Stimulated activated CD4-positive, alpha-beta T cell treated with anti-CD3 and anti-CD28 coated beads, Interleukin-4, amount 100 ng/mL, for 24 hours (primary cell): ENCODE measurements around the gene NANOGP8.
"Not testable (repeated sequence)": the region's sequence is repeated elsewhere in the genome, so short reads cannot be mapped to it uniquely, and the experiment has no call there.

ENCODE experiments used
- DNase-seq: peaks from one replicate; pipeline ENCODE4 v3.0.0-alpha.2; 2020

Gene NANOGP8

GRCh38 chr15:35092846-35093245, 7.8 kb upstream of the NANOGP8 start:
- DNase-seq = no peak

GRCh38 chr15:35092311-35092710, 7.2 kb upstream of the NANOGP8 start:
- DNase-seq = no peak

DNA sequence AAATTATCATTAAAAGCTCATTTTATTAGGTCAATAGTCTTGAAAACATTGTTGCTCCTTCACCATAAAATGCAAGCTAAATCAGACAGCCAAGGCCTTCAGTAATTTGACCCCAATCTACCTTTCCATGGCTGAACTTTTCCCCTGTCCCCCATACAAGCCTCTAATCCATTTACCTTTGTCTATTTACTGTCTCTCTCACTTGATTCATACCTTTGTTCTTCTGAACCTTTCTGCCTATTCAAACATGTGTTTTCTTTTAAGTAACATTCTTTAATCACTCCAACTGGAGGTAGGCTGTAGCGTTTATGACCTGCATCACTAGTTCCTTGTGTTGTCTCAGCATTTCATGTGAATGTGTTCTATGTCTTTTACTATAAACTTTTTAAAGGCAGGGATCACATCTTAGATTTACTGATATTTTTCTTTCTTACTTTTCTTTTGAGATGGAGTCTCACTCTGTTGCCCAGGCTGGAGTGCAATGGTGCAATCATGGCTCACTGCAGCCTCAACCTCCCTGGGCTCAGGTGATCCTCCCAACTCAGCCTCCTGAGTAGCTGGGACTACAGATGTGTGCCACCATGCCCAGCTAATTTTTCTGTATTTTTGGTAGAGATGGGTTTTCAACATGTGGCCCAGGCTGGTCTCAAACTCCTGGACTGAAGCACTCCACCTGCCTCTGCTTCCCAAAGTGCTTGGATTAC, 5.2 kb upstream of the NANOGP8 start:
- DNase-seq = no peak

DNA sequence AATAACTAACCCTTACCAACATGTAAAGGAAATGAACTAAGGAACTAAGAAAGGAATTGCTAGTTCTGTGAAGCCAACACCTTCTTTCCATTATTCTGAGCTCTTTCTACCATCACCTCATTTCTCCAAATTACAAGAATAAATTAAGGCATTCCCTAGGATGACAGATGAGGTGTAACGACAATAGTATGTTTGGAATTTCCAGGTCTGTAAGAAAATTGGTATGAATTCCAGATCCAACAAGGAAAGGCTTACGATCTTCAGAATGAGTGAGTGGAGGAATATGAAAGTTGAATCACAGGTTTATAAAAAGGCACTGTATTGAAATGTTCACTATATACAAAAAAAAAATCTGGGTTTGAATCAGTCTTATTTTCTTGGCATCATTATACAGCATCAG, 4.5 kb upstream of the NANOGP8 start:
- DNase-seq = no peak

DNA sequence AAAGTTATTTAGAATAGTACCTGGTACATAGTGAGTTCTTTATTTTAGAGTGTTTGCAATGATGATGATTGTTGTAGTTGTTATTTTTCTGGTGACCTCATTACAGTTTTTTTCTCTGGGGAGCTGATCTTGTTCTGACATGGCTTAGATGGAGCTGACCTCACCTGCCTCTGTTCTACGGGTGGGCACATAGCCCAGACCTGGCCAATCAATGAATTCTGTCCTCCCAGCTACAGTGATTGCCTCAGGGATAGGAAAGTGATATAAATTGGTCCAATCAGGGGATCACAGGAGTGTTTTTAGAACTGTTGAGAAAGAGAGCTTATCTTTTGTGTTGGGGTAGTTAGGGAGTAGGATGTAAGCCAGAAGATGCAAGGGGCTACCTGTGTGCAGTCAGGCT, 3.2 kb upstream of the NANOGP8 start:
- no peak for DNase-seq

- DNase-seq = no peak
Measured at GRCh38 chr15:35087759-35088158, 2.7 kb upstream of the NANOGP8 start.

- DNase-seq = not testable (repeated sequence)
Measured at GRCh38 chr15:35082371-35083348, 2.4 kb downstream of the NANOGP8 start.

DNA sequence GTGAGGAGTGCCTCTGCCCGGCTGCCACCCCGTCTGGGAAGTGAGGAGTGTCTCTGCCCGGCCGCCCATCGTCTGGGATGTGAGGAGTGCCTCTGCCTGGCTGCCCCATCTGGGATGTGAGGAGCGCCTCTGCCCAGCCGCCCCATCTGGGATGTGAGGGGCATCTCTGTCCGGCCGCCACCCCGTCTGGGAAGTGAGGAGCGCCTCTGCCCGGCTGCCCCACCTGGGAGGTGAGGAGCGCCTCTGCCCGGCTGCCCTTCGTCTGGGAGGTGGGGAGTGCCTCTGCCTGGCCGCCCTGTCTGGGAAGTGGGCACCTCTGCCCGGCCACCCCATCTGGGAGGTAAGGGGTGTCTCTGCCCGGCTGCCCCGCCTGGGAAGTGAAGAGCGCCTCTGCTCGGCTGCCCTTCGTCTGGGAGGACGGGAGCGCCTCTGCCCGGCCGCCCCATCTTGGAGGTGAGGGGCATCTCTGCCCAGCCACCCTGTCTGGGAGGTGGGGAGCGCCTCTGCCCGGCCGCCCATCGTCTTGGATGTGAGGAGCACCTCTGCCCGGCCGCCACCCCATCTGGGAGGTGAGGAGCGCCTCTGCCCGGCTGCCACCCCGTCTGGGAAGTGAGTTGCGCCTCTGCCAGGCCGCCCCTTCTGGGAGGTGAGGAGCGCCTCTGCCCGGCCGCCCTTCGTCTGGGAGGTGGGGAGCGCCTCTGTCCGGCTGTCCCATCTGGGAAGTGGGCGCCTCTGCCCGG, 3.3 kb downstream of the NANOGP8 start:
- not testable (repeated sequence) for DNase-seq

DNA sequence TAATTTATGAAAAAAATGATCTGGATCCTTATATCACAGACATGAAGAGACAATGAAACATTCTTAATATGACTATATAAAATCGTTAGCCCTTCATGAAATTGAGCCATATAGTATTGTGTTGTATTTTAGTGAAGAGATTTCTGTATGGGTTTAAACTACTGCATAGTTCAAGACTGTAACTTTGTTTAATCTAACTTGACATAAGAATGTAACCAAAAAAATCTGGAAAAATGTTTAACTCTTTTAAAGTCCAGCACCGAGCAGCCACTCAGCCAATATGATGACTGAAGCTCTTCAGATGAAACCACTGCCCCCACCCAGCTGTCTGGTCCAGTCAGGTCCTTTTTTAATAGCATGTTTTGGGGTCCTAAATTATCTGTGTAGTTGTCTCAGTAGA, 4.9 kb downstream of the NANOGP8 start:
- no peak for DNase-seq

GRCh38 chr15:35078221-35078915, 6.7 kb downstream of the NANOGP8 start:
- DNase-seq = peak; percentile 25

DNA sequence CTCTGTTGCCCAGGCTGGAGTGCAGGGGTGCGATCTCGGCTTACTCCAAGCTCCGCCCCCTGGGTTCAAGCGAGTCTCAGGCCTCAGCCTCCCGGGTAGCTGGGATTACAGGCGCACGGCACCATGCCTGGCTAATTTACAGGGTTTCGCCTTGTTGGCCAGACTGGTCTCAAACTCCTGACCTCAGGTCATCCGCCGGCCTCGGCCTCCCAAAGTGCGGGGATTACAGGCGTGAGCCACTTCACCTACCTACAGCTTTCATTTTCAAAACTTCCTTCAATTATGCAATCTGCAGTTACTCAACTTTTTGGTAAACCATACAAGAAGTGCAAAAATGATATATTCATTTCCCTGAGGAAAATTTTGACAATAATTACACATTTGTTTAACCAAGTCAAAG, 14.0 kb downstream of the NANOGP8 start:
- no peak for DNase-seq

DNA sequence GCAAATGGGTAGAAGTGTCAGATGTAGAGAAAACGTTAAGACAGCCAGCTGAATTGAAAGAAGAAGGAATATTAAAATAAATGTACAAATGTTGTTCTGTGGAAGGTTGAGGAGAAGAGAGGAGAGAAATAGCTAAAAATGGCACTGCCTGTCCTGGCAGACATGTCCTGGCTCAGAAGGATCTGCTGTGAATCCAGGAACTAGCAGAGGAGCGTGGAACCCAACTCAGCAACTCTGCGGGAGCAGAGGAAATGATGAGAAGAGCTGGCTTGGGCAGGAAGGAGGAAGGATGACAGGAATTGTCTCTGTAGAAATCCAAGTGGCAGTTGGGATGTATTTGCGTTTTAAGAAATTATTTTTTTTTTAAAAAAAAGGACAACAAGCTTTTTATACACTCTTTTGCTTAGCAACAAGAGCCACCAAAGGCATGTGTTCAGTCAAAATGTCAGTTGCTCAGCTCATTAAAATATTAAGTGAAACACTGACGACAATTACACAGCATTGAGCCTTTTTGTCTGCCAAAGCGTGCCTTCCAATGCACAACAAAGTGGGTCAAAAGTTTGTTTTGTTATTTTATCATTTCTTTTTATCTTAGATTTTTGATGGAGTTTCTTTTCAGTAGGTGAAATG, 16.1 kb downstream of the NANOGP8 start:
- DNase-seq = no peak

GRCh38 chr15:35067496-35068347, 17.4 kb downstream of the NANOGP8 start:
- DNase-seq = no peak

DNA sequence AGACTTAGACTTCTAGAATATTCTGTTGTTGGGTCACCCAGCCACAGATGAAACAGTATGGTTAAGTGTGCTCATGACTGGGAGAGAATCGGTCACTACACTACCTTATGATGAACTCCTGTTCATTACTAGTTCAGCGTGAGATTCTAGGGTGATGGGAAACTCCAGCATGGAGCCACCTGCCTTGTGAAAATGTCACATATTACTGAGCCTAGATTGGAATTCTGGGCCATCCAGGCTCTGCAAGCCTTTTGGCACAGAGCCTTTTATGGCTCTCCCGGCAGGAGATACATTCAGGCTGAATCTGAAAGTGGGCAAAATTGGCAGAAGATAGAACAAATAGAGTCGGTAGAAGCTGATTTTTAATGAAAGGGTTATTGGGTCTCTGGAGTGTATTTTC, 19.0 kb downstream of the NANOGP8 start:
- no peak for DNase-seq

DNA sequence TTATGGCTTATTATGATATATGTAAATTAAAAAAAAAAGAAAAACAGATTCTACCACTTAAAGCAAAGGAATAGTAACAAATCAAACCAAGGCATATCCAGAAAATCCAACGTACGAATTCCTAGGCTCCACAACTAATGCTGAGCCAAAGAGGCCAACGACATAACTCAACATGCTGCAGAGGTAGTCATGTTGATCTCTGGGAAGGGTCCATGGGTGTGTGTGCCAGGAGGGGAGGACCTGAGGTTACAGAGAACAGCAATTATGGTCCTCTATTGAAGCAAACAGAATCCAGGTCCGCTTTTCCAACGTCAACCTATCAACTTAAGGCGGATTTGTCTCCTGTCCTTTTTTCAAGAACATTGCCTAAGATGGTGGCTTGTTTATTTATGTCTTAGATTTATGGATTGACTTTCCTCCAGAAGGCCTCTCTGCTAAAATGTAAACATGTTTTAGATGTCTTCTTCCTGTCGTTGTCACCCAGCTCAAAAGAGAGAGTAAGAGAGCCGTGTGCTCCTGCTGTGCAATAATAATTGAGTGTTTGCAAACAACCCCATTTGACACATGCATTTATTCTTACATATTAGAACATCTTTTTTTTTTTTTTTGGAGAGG, 20.4 kb downstream of the NANOGP8 start:
- no peak for DNase-seq

- no peak for DNase-seq
Measured at GRCh38 chr15:35062738-35063099, 22.4 kb downstream of the NANOGP8 start.

DNA sequence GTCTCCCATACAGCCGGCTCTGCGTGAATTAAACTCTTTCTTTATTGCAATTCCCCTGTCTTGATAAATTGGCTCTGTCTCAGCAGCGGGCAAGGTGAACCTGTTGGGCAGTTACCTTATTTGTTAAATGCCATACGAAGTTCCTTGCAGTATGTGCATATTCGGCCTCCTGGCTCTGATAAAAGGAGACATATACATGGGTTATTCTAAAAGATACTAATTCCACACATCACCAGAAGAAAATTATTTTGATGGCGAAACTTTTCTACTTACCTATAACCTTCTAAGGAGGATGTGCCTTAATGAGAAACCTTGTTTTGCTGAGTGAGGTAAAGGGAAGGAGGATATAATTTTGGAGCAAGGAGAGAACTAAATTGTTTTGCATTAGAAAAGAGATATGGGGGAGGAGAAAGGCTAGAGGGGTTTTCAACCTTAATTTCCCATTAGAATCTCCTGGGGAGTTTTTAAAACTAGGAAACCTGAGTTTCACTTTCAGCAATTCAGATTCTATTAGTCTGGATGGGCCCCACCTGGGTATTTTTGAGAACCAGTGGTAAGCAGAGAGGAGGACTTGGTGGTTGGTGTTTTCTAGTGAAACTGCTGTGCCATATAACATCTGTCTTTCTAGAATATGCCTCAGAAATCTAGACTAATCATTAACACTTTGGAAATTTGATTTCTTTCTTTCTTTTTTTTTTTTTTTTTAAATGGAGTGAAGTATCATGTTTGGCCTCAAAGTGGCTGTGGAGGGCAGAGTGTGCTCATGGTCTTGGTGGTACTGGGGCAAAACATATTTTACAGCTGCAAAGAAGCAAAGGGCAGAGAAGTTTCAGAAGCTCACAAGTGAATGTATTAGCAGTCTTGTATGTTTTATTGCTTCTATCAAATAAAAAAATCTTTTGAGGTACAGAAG, 23.0 kb downstream of the NANOGP8 start:
- DNase-seq = no peak

DNA sequence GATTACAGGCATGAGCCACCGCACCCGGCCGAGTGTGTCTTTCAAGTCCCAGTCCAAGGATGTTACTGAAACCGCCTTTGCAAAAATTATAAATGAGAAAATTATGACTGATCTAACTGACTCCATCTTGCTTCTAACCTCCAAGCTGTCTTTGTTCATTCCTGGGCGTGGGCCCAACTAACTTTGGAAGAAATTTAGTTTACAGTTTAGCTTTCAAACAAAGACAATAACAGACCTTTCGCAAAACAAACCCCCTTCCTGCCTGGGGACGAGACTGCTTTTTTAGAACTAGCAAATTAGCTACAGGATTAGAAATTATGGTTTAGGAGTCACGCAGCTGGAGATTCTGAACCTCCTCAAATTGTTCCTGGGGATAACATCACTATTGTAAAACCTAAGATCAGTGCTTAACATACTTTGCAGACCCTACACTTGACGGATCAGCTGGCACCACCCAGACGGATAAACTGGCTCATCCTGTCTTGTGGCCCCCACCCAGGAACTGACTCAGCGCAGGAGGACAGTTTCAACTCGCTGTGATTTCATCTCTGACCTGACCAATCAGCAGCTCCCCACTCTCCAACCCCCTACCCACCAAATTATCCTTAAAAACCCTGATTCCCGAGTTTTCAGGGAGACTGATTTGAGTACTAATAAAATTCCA, 23.8 kb downstream of the NANOGP8 start:
- DNase-seq = no peak

- DNase-seq = no peak
Measured at GRCh38 chr15:35060591-35060990, 24.5 kb downstream of the NANOGP8 start.
